Thymus (tissue), 11 donors: ENCODE data around the gene PRR33. TPM values are rescaled to one million over a fixed set of nuclear protein-coding genes. Genes with fewer than 3 reads are reported as not detected.
A peak's percentile ranks its signal among the peaks of the same experiment; 100 is the strongest.

Experiments used
- DNase-seq, 9 donors: peaks; one replicate each; pipeline ENCODE4 v3.0.0-alpha.2; 2013; ENCODE audit warnings: low spot score in 9 of 9, low read depth in 6 of 9, missing footprints in 1 of 9
- H3K27ac ChIP-seq, 2 donors: one replicate each; pipeline ENCODE4 v1.5.1; 2013; ENCODE audit warnings: control low read depth in 1 of 2, low read depth in 1 of 2, low read length in 1 of 2, mild to moderate bottlenecking in 1 of 2, moderate library complexity in 1 of 2
- H3K27me3 ChIP-seq, 2 donors: one replicate each; pipeline ENCODE4 v1.5.1; 2013; ENCODE audit warnings: low read length in 1 of 2; ENCODE audit not compliant: control insufficient read depth in 2 of 2, insufficient read depth in 1 of 2
- H3K36me3 ChIP-seq, 2 donors: one replicate each; pipeline ENCODE4 v1.5.1; 2013; ENCODE audit warnings: low read length in 1 of 2, mild to moderate bottlenecking in 1 of 2, moderate library complexity in 1 of 2; ENCODE audit not compliant: control insufficient read depth in 2 of 2, insufficient read depth in 2 of 2
- H3K4me1 ChIP-seq, 2 donors: one replicate each; pipeline ENCODE4 v1.5.1; 2013; ENCODE audit warnings: low read length in 2 of 2; ENCODE audit not compliant: control insufficient read depth in 2 of 2, insufficient read depth in 2 of 2
- H3K4me3 ChIP-seq, 2 donors: one replicate each; pipeline ENCODE4 v1.5.1; 2013; ENCODE audit warnings: low read length in 2 of 2, control low read depth in 1 of 2, mild to moderate bottlenecking in 1 of 2
- H3K9me3 ChIP-seq, 2 donors: one replicate each; pipeline ENCODE4 v1.5.1; 2013; ENCODE audit warnings: low read length in 1 of 2, mild to moderate bottlenecking in 1 of 2; ENCODE audit not compliant: control insufficient read depth in 2 of 2, insufficient read depth in 1 of 2
- WGBS: extraction: QIAGEN DNeasy Blood & Tissue Kit; methylation state at CpG from one replicate; pipeline ENCODE4 v1.1.7; 2013; 5-methylcytosine and 5-hydroxymethylcytosine counted together
- polyA plus RNA-seq: library from polyadenylated mRNA; stranded (reverse); fragments of 200-250 nt; gene quantifications from one replicate; pipeline ENCODE4 v1.2.3, GENCODE V29; 2013
- total RNA-seq: library from RNA; stranded (reverse); fragments of 120-200 nt; gene quantifications from one replicate; pipeline ENCODE4 v1.2.4, GENCODE V29; 2013
- donor health status: healthy.

PRR33 gene
- total and polyA plus RNA-seq, 2 donors, result 0.18 TPM; not detected in 1

DNA sequence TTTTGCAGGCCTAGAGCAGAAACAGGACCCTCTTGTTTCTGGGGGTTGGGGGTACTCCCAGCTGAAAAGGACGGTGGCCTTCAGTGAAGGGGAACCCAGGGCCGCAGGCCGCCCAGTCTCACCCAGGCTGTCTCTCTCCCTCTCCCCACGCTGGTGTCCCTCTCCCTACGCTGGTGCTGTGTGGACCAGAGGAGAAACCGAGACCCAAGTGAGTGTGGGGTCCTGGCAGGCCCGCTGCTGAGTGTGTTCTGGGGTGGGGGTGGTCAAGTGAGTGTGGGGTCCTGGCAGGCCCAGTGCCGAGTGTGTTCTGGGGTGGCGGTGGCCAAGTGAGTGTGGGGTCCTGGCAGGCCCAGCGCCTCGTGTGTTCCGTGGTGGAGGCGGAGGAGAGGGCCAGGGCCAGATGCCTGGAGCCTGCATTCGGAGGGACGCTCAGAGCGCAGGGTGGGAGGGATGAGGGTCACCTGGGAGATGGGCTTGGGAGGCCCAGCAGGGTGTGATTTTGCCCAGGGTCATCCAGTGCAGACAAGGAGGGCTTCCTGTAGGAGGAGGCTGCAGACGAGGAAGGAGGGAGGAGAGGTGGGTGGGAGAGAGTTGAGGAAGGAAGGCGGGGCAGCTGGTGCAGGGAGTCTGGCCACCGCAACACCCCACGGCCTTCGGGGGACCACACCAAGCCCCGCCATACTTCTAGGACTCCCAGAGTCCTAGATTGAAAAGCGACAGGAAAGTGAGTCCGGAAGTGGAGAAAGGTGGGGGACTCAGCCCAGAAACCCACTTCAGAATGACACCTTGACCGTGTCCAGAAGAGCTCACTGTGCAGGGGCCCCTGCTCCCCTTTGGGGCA lies 38.1 kb upstream of the PRR33 start:
- WGBS, result 88% methylated on average over 25 of the region's 25 CpGs
- no peak overlapping the region for H3K27ac ChIP-seq
- H3K36me3 ChIP-seq, result no peaks in the 10 kb centered on the region
- H3K4me1 ChIP-seq, result peaks cover 3 to 55% of the 10 kb centered on the region in 2 donors
- no peaks in the 10 kb centered on the region for H3K27me3 ChIP-seq
- no peak for DNase-seq
- H3K9me3 ChIP-seq, result no peaks in the 10 kb centered on the region
- H3K4me3 ChIP-seq, result no peak overlapping the region

DNA sequence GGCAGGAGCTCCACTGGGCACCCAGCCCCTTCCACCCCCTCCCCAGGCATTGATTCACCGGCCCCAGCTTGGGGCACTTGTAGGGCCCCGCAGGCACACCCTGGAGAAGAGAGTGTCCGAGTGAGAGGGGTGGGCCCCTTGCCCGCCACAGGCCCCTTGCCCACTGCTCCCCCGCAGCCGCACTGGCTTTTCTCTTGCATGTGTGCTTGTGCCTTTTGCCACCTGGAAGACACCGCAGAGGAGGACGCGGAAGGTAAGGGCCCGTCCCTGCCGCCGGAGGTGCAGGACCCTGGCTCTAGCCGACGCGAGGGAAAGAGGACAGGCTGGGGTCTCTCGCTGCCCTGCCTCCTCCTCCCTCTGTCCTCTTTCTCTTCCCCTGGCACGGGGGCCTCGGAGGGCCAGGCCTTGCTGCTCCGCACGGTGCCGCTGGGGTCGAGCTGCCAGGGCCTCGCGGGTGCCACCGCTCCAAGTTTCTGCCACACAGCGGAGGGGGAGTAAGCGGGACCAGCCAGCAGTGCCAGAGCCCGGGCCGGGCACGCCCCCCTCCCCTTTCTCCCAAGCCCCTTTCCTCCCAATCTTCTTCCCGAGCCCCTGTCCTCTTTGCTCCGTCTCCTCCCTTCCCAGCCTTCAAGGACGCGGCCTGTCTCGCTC lies 37.3 kb upstream of the PRR33 start:
- WGBS, result 96% methylated on average over 35 of the region's 35 CpGs
- no peak for DNase-seq
- no peaks in the 10 kb centered on the region for H3K27me3 ChIP-seq
- peaks cover 3 to 63% of the 10 kb centered on the region in 2 donors for H3K4me1 ChIP-seq
- H3K27ac ChIP-seq, result no peak overlapping the region
- no peak overlapping the region for H3K4me3 ChIP-seq
- H3K9me3 ChIP-seq, result no peaks in the 10 kb centered on the region
- H3K36me3 ChIP-seq, result no peaks in the 10 kb centered on the region

DNA sequence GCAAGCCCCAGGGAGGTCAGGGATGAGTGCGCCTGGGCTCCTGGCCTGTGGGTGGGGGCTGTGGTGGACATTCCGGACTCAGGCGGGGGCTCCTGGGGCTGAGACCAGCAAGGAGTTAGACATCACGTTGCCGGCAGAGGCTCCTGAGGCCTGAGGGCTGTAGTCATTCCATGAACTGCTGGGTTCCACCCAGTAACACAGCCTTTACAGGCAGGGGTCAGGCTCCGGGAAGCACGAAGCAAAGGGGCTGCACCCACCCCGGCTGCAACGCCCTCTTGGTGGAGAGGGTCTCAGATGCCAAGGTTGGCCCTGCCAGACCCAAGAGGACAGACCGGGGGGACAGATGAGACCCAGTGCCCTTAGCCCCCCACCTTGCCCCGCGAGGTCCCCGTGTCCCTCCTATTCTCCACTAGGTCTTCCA lies 36.8 kb upstream of the PRR33 start:
- no peaks in the 10 kb centered on the region for H3K36me3 ChIP-seq
- no peak overlapping the region for H3K4me3 ChIP-seq
- no peak for DNase-seq
- H3K9me3 ChIP-seq, result no peaks in the 10 kb centered on the region
- no peaks in the 10 kb centered on the region for H3K27me3 ChIP-seq
- peak overlapping the region in 1 of 2 donors; percentile 26 for H3K27ac ChIP-seq
- 97% methylated on average over 13 of the region's 13 CpGs for WGBS
- H3K4me1 ChIP-seq, result peaks cover 3 to 67% of the 10 kb centered on the region in 2 donors

DNA sequence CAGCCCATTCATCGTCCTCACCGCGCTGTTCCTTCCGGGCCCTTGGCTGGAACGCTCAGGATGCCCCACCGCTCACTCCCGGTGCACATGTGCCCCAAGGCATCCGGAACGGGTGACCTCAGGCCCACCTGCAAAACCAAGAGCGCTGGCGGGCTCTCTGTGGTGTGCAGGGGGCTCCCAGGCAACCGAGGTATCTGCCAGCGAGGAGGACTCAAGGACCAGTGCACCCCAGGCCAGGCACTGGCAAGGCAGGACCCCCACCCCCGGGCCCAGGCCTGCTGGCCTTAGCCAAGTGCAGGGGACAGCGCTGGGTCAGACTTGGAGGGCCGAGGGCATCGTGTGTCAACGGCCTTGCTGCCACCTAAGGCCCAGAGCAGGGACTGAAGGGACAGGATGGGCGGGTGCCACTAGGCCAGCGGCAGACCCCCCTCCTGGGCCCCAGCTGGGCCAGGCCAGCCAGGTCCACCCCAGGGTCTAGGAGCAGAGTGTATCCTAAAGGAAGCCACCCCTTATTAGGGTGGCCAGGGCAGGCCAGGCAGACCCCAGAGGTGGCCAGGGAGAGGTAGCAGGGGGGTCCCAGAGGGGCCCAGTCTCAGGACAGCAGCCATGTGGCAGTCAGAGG lies 36.3 kb upstream of the PRR33 start:
- 85% methylated on average over 20 of the region's 20 CpGs for WGBS
- no peaks in the 10 kb centered on the region for H3K36me3 ChIP-seq
- H3K27me3 ChIP-seq, result no peaks in the 10 kb centered on the region
- no peak for DNase-seq
- no peak overlapping the region for H3K4me3 ChIP-seq
- H3K27ac ChIP-seq, result peak overlapping the region in 1 of 2 donors; percentile 26
- no peaks in the 10 kb centered on the region for H3K9me3 ChIP-seq
- H3K4me1 ChIP-seq, result peaks cover 3 to 72% of the 10 kb centered on the region in 2 donors

DNA sequence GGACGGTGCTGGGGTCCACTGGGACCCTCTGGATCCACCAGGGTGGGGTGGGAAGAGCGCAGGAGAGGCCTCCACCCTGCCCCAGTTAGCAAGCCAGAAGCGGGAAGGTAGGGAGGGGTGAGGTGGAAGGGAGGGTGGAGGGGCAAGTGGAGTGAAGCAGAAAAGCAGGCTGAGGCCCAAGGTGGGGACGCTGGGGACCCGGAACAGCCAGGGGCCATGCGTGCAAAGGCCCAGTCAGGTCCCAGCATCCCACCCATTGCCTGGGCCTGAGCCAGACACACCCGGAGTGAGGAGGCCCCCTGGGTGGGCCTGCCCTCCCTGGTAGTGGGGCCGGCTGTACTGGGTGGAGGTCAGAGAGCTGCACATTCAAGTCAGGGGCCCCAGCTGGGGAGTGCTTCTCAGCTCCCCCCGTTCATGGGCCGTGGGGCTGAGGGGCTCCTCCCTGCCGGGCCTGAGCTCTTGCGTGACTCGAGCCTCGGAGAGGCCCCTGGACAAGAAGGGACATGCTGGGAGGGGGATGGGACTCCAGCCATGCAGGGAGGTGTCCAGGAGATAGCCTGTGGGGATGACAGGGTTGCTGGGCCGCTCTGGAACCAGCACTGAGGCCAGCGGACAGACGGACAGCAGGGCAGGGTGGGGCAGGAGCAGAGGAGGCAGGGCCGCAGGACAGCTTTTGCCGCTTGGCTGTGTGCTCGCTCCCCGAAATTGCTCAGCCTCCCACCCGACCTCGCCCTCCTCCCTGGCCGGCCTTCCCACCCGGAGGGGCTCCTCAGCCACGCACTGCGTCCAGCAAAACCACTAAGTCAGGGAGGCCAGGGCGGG lies 35.5 kb upstream of the PRR33 start:
- no peak overlapping the region for H3K4me3 ChIP-seq
- no peaks in the 10 kb centered on the region for H3K9me3 ChIP-seq
- WGBS, result 82% methylated on average over 28 of the region's 28 CpGs
- peak overlapping the region in 1 of 2 donors; percentile 11 for H3K27ac ChIP-seq
- H3K27me3 ChIP-seq, result no peaks in the 10 kb centered on the region
- DNase-seq, result no peak
- no peaks in the 10 kb centered on the region for H3K36me3 ChIP-seq
- H3K4me1 ChIP-seq, result peaks cover 7 to 78% of the 10 kb centered on the region in 2 donors

DNA sequence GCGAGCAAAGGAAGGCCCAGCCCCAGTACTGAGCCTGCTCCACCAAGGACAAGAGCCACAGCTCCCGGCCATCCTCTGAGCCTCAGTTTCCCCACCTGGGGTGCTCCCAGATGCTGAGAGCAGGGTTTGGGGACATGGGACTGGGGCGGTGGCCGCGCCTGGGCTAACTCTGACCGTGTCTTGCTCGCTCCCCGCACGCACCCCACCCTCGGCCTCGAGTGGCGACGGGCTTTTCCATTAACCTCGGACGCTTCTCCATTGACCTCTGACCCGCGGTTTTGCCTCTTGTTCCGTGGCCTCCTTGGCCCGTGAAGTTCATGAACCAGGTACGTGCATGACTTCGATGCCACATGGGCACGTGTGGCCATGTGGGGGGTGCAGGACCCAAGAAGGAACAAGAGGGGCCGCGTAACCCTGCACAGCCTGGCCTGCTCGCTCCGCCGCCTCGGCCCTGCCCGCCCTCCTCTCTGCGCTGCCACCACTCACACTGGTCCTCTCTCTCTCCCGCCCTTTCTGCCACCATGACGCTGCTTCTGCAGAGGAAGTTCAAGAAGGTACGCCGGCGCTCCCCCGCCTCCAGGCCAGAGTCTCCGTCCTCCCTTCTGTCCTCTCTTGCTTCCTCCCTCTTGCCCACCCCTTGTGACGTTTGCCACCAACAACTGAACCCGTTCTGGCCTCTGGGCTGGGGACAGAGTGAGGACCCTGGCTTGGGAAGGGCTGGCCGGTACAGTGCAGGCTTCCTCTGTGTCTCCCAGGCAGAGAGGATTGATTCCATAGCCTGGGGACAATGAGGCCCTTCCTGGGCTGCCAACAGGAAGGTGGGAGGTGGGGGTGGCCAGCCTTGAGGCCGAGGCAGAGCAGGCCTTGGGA lies 34.7 kb upstream of the PRR33 start:
- WGBS, result 93% methylated on average over 41 of the region's 41 CpGs

DNA sequence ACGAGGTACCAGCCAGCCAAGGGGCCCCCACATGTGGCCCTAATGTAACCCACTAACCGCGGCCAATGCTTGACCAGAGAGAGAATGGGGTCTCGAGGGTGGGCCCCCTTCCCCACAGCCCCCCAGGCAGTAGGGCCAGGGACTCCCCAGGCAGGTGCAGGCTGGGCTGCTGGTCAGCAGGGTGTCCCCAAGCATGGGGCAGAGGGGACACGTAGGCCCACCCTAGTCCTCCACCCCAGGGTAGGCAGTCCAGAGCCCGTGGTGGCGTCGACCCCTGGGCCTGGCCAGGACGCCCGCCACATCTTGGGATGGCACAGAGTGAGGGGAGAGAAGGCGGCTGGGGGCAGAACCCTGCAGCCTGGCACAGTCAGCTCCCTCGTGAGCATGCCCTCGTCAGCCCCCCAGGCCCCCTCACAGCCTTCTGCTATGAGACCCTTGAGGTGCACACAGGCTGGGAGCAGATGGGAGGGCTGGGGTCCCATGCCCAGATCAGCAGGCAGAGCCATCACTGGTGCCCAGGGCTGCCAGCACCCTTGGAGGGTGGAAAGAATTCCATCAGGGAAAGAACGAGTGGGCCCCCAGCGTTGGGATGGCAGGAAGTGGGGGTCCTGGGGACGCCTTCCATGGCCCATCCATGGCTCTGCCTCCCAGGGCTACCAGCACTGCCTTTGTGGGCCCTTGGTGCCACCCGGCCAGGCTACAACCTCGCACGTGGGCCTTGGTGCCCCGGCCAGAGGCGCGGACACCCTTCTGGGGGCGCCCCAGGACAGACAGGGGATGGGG lies 33.9 kb upstream of the PRR33 start:
- H3K27ac ChIP-seq, result no peak overlapping the region

More for the DNA sequence above, 34.7 kb upstream of the PRR33 start:
- Histone ChIP-seq H3K27ac (no peak overlapping the region), H3K27me3 (no peaks in the 10 kb centered on the region), H3K4me3 (no peak overlapping the region), H3K4me1 (peaks cover 7 to 72% of the 10 kb centered on the region in 2 donors), H3K9me3 (no peaks in the 10 kb centered on the region), H3K36me3 (no peaks in the 10 kb centered on the region)
- no peak for DNase-seq

More for the DNA sequence above, 33.9 kb upstream of the PRR33 start:
- H3K36me3 ChIP-seq, result no peaks in the 10 kb centered on the region
- H3K4me3 ChIP-seq, result no peak overlapping the region
- no peaks in the 10 kb centered on the region for H3K9me3 ChIP-seq
- no peaks in the 10 kb centered on the region for H3K27me3 ChIP-seq
- no peak for DNase-seq
- peaks cover 7 to 66% of the 10 kb centered on the region in 2 donors for H3K4me1 ChIP-seq
- WGBS, result 97% methylated on average over 23 of the region's 23 CpGs
